ENCODE data around the gene COL25A1.

Gene COL25A1

DNA sequence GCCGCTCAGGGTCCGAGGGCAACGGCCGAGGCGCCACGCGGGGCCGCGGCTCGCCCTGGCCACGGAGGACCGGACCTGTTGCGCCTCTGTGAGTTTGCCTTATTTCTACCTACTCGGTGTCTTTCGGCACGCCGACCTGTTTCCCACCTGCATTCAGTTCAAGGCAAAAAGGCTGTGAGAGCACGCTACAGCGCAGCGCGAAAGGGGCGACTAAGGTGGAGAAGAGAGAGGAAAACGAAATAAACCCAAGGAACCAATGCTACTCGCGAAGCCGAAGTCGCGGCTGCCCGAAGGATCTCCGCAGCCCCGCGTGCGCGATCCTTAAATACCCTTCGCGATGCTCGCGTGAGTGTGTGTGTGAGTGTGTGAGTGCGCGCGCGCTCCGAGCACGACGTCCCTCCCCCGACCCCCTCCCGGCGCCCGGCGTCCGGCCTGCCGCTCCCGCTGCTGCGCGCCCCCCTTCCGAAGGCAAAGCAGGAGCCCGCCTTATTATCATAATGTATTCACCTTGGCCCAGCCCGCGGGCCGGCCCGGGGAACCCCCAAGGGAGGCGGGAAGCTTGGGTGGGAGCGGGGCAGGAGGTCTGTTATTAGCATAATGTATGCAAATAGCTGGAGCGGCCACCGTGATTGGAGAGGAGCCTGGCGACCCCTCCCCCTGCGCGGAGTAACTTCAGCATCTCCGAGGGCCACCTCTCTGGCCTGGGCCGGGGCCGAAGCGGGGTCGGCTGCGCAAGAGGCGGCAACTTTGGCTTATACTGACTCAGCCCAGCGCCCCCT, at the start of gene COL25A1:
Gene COL25A1 (minus strand): TSS at position 298 of the 779 bp plus-strand sequence.
- Mint-ChIP-seq H3K4me1 (ENCODE audit: low read depth) (peaks cover 16% of the 10 kb centered on the region), H3K4me3 (peak within 1 kb of the TSS; percentile 61), H3K9me3 (no peaks in the 10 kb centered on the region), H3K27me3 (peaks cover 67% of the 10 kb centered on the region), H3K36me3 (ENCODE audit: low read depth) (no peaks in the 10 kb centered on the region), H3K27ac (no peak within 1 kb of the TSS)
- intact Hi-C loops (cut with micrococcal nuclease) = no loop called here

DNA sequence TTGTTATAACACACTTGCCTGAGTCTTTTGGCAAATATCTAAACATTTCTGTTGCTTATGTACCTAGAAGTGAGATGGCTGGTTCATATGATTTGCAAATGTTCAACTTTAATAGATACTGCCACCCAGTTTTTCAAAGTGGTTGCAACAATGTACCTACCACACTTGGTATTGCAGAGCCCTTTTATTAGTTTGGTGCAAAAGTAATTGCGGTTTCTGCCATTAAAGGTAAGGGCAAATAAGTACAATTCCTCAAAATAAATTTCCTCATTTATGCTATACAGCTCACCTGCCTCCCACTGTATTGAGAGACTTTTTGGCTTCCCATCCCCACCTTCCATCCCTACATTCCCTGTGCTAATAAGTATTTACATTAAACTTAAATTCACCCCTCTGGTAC, 47.7 kb upstream of the COL25A1 start:
- H3K9me3 Mint-ChIP-seq = no peaks in the 10 kb centered on the region
- H3K4me3 Mint-ChIP-seq = no peak overlapping the region
- no peak overlapping the region for H3K27ac Mint-ChIP-seq
- H3K4me1 Mint-ChIP-seq (ENCODE audit: low read depth) = no peaks in the 10 kb centered on the region
- no peaks in the 10 kb centered on the region for H3K36me3 Mint-ChIP-seq (ENCODE audit: low read depth)
- H3K27me3 Mint-ChIP-seq = peaks cover 6% of the 10 kb centered on the region
- intact Hi-C loops (cut with micrococcal nuclease) = no loop called here

DNA sequence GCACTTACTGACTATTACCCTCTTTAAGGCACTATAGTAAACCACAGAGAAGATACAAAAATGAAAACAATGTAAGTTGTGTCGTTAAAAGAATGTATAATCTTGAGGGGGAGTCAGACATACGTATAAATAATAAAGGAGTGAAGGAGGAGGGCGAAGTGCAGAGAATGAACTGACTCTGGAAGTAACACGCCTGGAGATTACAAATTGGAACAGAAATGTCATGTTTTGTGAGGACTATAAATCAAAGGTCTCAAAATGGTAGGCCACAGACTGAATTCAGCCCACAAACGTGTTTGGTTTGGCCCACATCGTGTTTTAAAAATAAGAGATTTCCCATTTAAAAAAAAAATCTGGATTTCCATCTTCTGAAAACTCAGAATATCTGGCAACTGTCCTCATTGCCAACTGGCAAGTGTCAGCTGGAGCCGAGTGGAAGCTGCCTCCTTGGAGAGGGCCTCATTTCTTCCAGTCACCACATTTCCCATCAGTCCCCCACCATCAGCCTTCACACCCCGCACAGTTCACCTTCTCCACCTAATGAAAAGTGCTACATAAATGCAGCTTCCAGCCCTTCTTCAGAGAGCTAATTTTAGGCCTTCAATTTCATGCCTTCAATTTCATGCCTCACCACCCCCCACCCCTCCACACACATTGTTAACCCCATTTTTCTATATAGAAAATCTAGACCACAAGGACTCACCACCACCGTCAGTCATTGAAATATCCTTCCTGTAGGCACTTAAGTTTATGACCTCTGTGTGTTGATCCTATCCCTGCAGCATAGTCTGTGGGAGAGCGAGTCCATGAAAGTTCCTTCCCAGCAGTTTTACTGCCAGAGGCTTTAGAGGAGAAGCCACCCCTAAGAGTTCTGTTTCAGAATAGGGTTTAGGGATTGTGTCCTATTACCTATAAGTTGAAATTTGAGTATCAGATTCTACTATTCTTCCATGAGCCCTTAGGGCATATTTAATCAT, 32.0 kb upstream of the COL25A1 start:
- H3K36me3 Mint-ChIP-seq (ENCODE audit: low read depth) = no peaks in the 10 kb centered on the region
- no peaks in the 10 kb centered on the region for H3K9me3 Mint-ChIP-seq
- H3K4me3 Mint-ChIP-seq = no peak overlapping the region
- H3K27ac Mint-ChIP-seq = no peak overlapping the region
- intact Hi-C loops (cut with micrococcal nuclease) = no loop called here
- peaks cover 8% of the 10 kb centered on the region for H3K27me3 Mint-ChIP-seq
- no peaks in the 10 kb centered on the region for H3K4me1 Mint-ChIP-seq (ENCODE audit: low read depth)

DNA sequence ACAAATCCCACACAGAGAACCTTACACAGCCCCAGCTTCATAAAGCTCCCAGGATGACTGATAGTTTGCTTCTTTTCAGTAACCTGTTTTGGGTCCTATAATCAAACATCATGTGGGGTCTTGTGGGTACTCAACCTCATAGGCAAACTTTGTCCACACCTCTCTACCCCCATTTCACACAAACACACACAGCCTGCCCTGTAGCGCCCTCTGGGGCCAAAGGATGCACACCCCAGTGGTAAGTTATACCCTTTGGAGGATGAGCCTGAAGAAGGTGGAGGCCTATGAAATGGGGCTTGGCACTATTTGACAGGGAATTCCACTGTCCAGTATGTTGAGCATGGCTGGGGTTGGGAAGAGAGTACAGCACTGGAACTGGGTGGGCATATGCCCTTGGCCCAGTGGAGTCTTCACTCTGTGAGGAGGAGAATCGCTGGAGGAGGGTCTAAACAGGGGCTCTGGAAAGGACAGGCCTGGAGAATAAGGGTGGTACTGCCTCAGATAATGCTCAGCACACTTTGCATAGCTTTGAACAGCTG, 30.5 kb upstream of the COL25A1 start:
- Mint-ChIP-seq H3K4me3 (no peak overlapping the region), H3K27ac (no peak overlapping the region), H3K9me3 (no peaks in the 10 kb centered on the region), H3K27me3 (peaks cover 9% of the 10 kb centered on the region), H3K4me1 (ENCODE audit: low read depth) (no peaks in the 10 kb centered on the region), H3K36me3 (ENCODE audit: low read depth) (no peaks in the 10 kb centered on the region)
- intact Hi-C loops (cut with micrococcal nuclease) = loop anchor here (2.0 kb wide), 1 partner anchor 498 kb away; no protein-coding TSS in a partner anchor

DNA sequence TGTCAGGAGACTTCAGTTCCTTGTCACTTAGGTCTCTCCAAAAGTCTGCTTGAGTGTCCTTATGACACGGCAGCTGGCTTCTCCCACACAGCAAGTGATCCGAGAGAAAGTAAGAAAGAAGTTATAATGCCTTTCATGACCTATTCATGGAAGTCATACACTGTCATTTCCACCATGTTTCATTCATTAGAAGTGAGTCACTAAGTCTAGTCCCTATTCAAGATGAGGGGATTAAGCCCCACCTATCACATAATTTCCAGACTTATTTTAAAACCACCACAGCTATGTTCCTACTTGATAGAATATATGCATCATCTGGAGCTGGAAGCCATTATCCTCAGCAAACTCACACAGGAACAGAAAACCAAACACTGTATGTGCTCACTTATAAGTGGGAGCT, 25.2 kb upstream of the COL25A1 start:
- intact Hi-C loops (cut with micrococcal nuclease) = no loop called here
- Mint-ChIP-seq H3K27ac (no peak overlapping the region), H3K4me3 (no peak overlapping the region), H3K4me1 (ENCODE audit: low read depth) (peaks cover 5% of the 10 kb centered on the region), H3K9me3 (peaks cover 20% of the 10 kb centered on the region), H3K36me3 (ENCODE audit: low read depth) (no peaks in the 10 kb centered on the region), H3K27me3 (peaks cover 9% of the 10 kb centered on the region)

DNA sequence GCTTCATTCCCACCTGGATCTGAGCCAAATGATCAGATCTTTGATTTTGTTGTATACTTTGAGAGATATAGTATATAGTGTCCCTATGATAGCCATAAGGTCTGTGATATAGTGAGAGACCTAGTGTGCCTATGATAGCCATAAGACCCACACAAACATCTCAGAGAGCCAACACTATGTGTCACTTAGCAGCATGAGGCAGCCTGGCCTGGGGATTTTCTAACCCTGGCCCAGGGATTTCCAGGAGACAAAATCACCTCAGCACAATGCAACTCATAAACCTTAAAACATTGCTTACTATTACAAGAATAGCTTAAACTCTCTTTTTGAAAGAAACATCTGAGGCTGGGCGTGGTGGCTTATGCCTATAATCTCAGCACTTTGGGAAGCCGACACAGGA, 23.2 kb upstream of the COL25A1 start:
- Mint-ChIP-seq H3K4me1 (ENCODE audit: low read depth) (peaks cover 13% of the 10 kb centered on the region), H3K27me3 (peaks cover 5% of the 10 kb centered on the region), H3K9me3 (peaks cover 34% of the 10 kb centered on the region), H3K36me3 (ENCODE audit: low read depth) (no peaks in the 10 kb centered on the region), H3K27ac (no peak overlapping the region), H3K4me3 (no peak overlapping the region)
- intact Hi-C loops (cut with micrococcal nuclease) = no loop called here

DNA sequence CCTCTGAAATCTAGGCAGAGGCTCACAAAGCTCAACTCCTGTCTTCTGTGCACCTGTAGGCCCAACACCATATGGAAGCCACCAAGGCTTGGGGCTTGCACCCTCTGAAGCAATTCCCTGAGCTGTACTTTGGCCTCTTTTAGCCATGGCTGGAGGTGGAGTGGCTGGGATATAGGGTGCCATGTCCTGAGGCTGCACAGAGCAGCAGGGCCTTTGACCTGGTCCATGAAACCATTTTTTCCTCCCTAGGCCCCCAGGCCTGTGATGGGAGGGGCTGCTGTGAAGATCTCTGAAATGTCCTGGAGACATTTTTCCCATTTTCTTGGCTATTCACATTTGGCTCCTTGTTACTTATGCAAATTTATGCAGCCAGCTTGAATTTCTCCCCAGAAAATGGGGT, 20.9 kb upstream of the COL25A1 start:
- H3K27me3 Mint-ChIP-seq = peaks cover 2% of the 10 kb centered on the region
- H3K9me3 Mint-ChIP-seq = peaks cover 51% of the 10 kb centered on the region
- intact Hi-C loops (cut with micrococcal nuclease) = no loop called here
- H3K27ac Mint-ChIP-seq = no peak overlapping the region
- H3K4me1 Mint-ChIP-seq (ENCODE audit: low read depth) = peaks cover 28% of the 10 kb centered on the region
- H3K36me3 Mint-ChIP-seq (ENCODE audit: low read depth) = no peaks in the 10 kb centered on the region
- H3K4me3 Mint-ChIP-seq = no peak overlapping the region

DNA sequence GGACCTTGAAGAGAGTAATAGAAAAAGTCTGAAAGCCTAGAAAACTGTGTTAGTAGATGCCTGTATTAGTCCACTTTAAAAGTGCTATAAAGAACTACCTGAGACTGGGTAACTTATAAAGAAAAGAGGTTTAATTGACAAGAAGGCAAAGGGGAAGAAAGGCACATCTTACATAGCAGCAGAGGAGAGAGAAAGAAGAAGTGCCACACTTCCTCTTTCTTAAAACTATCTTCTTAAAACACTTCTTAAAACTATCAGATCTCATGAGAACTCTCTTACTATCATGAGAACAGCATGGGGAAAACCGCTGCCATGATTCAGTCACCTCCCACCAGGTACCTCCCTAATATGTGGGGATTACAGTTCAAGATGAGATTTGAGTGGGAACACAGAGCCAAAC, 18.8 kb upstream of the COL25A1 start:
- H3K4me1 Mint-ChIP-seq (ENCODE audit: low read depth) = peaks cover 28% of the 10 kb centered on the region
- H3K9me3 Mint-ChIP-seq = peaks cover 51% of the 10 kb centered on the region
- no peak overlapping the region for H3K27ac Mint-ChIP-seq
- H3K27me3 Mint-ChIP-seq = peaks cover 2% of the 10 kb centered on the region
- no peaks in the 10 kb centered on the region for H3K36me3 Mint-ChIP-seq (ENCODE audit: low read depth)
- intact Hi-C loops (cut with micrococcal nuclease) = no loop called here
- no peak overlapping the region for H3K4me3 Mint-ChIP-seq

DNA sequence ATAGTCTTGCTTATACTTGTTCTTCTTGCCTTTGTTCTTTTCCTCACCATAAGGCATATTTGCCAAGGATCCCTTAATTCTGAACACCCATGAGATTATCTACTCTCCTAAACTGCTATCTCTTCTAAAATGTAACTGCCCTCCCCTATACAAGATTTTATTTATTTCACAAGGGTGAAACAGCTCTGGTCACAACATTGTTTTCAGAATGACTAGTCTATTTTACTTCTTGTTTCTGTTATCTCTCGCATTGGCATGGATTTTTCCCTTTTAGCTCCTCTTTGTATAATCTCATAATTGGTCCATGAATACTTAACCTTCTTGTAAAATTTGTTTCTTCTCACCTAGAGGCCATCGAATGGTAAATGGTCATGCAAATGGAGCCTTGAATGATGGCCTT, 17.2 kb upstream of the COL25A1 start:
- H3K27ac Mint-ChIP-seq = no peak overlapping the region
- H3K4me1 Mint-ChIP-seq (ENCODE audit: low read depth) = peaks cover 28% of the 10 kb centered on the region
- H3K36me3 Mint-ChIP-seq (ENCODE audit: low read depth) = no peaks in the 10 kb centered on the region
- peaks cover 2% of the 10 kb centered on the region for H3K27me3 Mint-ChIP-seq
- intact Hi-C loops (cut with micrococcal nuclease) = no loop called here
- peaks cover 51% of the 10 kb centered on the region for H3K9me3 Mint-ChIP-seq
- H3K4me3 Mint-ChIP-seq = no peak overlapping the region

DNA sequence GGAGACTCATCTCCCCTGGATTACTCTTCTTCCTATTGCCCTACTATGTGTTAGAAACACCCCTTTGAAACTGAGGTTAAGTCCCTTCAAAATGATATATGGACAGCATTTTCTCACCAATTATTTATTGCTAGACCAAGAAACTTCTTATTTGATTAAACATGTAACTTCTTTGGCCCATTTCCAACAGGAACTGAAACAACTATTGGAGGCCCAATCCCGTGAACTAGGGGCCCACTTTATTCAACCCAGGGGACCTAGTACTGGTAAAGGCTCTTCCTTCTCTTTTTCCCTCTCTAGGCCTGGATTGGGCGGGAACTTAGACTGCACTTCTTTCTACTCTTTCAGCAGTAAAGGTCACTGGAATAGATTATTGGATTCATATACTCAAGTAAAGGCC, 16.7 kb upstream of the COL25A1 start:
- H3K27ac Mint-ChIP-seq = no peak overlapping the region
- no peaks in the 10 kb centered on the region for H3K36me3 Mint-ChIP-seq (ENCODE audit: low read depth)
- intact Hi-C loops (cut with micrococcal nuclease) = no loop called here
- H3K4me3 Mint-ChIP-seq = no peak overlapping the region
- peaks cover 4% of the 10 kb centered on the region for H3K27me3 Mint-ChIP-seq
- H3K4me1 Mint-ChIP-seq (ENCODE audit: low read depth) = peaks cover 28% of the 10 kb centered on the region
- H3K9me3 Mint-ChIP-seq = peaks cover 50% of the 10 kb centered on the region

DNA sequence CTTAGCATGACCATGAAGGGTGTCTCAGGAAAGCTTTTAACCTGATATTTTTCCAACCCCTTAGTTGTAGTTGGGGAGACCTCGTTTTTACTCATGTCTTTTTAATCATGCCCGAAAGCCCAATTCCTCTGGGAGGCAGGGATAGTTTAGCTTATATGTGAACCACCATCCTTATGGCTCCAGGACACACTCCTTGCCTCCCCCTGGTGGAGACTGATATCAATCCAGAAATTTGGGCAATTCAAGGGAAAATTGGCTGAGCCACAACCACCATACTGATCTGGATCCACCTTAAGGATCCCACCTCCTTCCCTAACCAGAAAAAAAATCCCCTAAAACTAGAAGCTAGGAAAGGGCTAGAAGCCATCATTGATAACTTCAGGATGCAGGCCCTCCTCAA, 13.4 kb upstream of the COL25A1 start:
- Mint-ChIP-seq H3K36me3 (ENCODE audit: low read depth) (no peaks in the 10 kb centered on the region), H3K27ac (no peak overlapping the region), H3K4me1 (ENCODE audit: low read depth) (peaks cover 15% of the 10 kb centered on the region), H3K9me3 (peaks cover 40% of the 10 kb centered on the region), H3K4me3 (no peak overlapping the region), H3K27me3 (peaks cover 5% of the 10 kb centered on the region)
- intact Hi-C loops (cut with micrococcal nuclease) = no loop called here

DNA sequence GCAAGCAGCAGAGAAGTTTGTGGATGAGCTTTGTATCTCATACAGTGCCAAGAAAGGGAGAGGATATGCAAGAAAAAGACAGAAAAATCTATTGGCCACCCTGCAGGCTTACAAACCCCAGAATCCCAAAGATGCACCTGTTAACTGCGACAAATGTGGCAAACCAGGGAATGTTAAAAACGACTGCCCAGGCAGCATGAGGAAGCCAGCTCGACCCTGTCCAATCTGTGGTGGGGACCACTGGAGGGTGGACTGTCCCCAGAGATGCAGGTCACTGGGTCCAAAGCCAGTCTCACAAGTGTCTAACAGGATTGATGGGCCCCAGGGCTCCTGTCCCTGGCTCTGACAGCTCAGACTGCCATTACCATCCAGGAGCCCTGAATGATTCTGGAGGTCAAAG, 12.9 kb upstream of the COL25A1 start:
- no peak overlapping the region for H3K4me3 Mint-ChIP-seq
- no peak overlapping the region for H3K27ac Mint-ChIP-seq
- H3K4me1 Mint-ChIP-seq (ENCODE audit: low read depth) = peaks cover 14% of the 10 kb centered on the region
- intact Hi-C loops (cut with micrococcal nuclease) = no loop called here
- H3K9me3 Mint-ChIP-seq = peaks cover 35% of the 10 kb centered on the region
- no peaks in the 10 kb centered on the region for H3K36me3 Mint-ChIP-seq (ENCODE audit: low read depth)
- peaks cover 8% of the 10 kb centered on the region for H3K27me3 Mint-ChIP-seq

DNA sequence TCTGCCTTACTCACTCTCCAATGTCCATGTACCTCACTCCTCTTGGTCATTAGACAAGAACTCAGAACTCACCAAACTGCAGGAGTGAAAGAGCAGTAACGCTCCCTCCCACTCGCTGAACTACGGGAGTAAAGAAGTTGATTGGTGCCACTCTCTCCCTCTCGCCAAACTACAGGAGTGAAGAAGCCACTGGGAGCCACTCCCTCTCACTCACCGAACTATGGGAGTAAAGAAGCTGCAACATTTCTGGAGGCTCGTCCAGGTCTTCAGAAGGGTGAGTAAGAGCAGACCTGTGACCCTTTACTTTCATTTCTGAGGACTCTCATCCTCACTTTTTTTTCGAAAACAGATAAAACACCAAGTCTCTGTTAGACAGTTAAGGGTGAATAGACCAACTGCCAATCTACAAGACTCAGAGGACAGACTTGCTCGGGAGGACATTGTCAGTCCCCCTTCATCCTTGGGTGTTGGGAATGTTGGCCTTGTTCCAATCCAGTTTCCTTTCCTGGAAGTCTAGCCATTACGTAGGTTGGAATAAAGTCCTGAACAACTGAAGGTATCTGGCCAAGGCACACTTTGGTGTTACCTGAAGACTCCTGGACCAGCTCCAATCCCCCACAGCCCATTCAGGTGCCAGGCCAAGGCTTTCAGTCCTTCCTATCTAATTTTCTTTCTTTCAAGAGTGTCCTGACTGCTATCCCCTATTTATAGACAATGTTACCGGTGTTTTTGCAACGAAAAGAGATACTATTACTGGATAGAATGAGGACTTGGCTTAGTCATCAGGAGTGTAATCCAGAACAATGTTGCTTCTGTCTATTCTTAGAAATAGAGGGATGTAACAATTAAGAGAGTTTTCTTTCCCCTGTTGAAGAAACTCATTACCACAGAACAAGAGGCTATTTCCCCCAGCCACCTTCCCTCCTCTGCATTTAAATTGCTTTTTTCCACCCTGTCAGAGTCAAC, 11.0 kb upstream of the COL25A1 start:
- Mint-ChIP-seq H3K27ac (no peak overlapping the region), H3K4me3 (no peak overlapping the region), H3K9me3 (peaks cover 21% of the 10 kb centered on the region), H3K27me3 (peaks cover 18% of the 10 kb centered on the region), H3K36me3 (ENCODE audit: low read depth) (no peaks in the 10 kb centered on the region), H3K4me1 (ENCODE audit: low read depth) (no peaks in the 10 kb centered on the region)
- intact Hi-C loops (cut with micrococcal nuclease) = no loop called here

Data from dendritic cell treated with granulocyte-macrophage colony-stimulating factor and Interleukin-4, amounts not matched to agents 40 ng/mL and 50 ng/mL, for 4 days (primary cell).